RKO (cell line): ENCODE results near the gene ATP5MC2.
"Not testable (repeated sequence)": the region's sequence is repeated elsewhere in the genome, so short reads cannot be mapped to it uniquely, and the experiment has no call there.

Experiments
- DNase-seq: peaks from one replicate; pipeline ENCODE4 v3.0.0-alpha.2; 2016; ENCODE audit warnings: low spot score

The ATP5MC2 gene

GRCh38 chr12:53646300-53646699 is 29.6 kb downstream of the ATP5MC2 start:
- not testable (repeated sequence) for DNase-seq

GRCh38 chr12:53645165-53645564 is 30.7 kb downstream of the ATP5MC2 start:
- DNase-seq = no peak

GRCh38 chr12:53644133-53644532 is 31.8 kb downstream of the ATP5MC2 start:
- DNase-seq = no peak

- DNase-seq = no peak
Measured at GRCh38 chr12:53643232-53643979, 32.5 kb downstream of the ATP5MC2 start.

- no peak for DNase-seq
Measured at GRCh38 chr12:53638057-53638456, 37.8 kb downstream of the ATP5MC2 start.

- no peak for DNase-seq
Measured at GRCh38 chr12:53636641-53637040, 39.2 kb downstream of the ATP5MC2 start.

GRCh38 chr12:53635708-53636107 is 40.2 kb downstream of the ATP5MC2 start:
- DNase-seq = not testable (repeated sequence)

- no peak for DNase-seq
Measured at GRCh38 chr12:53631721-53632120, 44.2 kb downstream of the ATP5MC2 start.

- DNase-seq = no peak
Measured at GRCh38 chr12:53627919-53628318, 48.0 kb downstream of the ATP5MC2 start.

GRCh38 chr12:53626702-53627169 is 49.1 kb downstream of the ATP5MC2 start:
- DNase-seq = no peak

GRCh38 chr12:53625946-53626701 is 49.8 kb downstream of the ATP5MC2 start, which contains the start of gene ATF7:
ATF7 (minus strand) TSS chr12:53626382; CDS start chr12:53601000, 25,382 bp downstream.
- DNase-seq = peak; percentile 97

GRCh38 chr12:53625373-53625945 is 50.4 kb downstream of the ATP5MC2 start:
- no peak for DNase-seq

- DNase-seq = peak; percentile 24
Measured at GRCh38 chr12:53624956-53625355, 50.9 kb downstream of the ATP5MC2 start.

- DNase-seq = no peak
Measured at GRCh38 chr12:53624458-53624857, 51.4 kb downstream of the ATP5MC2 start.

- DNase-seq = no peak
Measured at GRCh38 chr12:53623548-53624385, 52.1 kb downstream of the ATP5MC2 start.

GRCh38 chr12:53622724-53623123 is 53.2 kb downstream of the ATP5MC2 start:
- DNase-seq = no peak

- no peak for DNase-seq
Measured at GRCh38 chr12:53618275-53618674, 57.6 kb downstream of the ATP5MC2 start.

- no peak for DNase-seq
Measured at GRCh38 chr12:53617700-53618099, 58.2 kb downstream of the ATP5MC2 start.

- no peak for DNase-seq
Measured at GRCh38 chr12:53616950-53617349, 58.9 kb downstream of the ATP5MC2 start.
